Mucosa of descending colon (tissue), 3 donors: ENCODE measurements around the gene ZSWIM6. TPM values are rescaled to one million over a fixed set of nuclear protein-coding genes. Genes with fewer than 3 reads are reported as not detected.

Experiments used
- ATAC-seq: fragments of 200-7000 bp; cut with Tn5 transposase; one replicate; pipeline ENCODE4 v1.9.1; 2020; ENCODE audit warnings: mild to moderate bottlenecking, moderate library complexity
- DNase-seq, 3 donors: peaks; one replicate each; pipeline ENCODE4 v3.0.0-alpha.2; 2020
- H3K36me3 ChIP-seq: fragments of 200-600 bp; one replicate; pipeline ENCODE4 v1.8.0; 2021; ENCODE audit warnings: low read depth, mild to moderate bottlenecking
- H3K4me1 ChIP-seq: fragments of 200-600 bp; one replicate; pipeline ENCODE4 v1.8.0; 2021; ENCODE audit warnings: low read depth, mild to moderate bottlenecking
- H3K4me3 ChIP-seq: fragments of 200-600 bp; one replicate; pipeline ENCODE4 v1.8.0; 2021; ENCODE audit warnings: mild to moderate bottlenecking
- H3K9me3 ChIP-seq: fragments of 200-600 bp; one replicate; pipeline ENCODE4 v1.8.0; 2021; ENCODE audit warnings: mild to moderate bottlenecking
- CTCF ChIP-seq: fragments of 200-600 bp; IDR thresholded peaks from one replicate; pipeline ENCODE4 v1.8.0; 2022; ENCODE audit warnings: antibody characterized with exemption, mild to moderate bottlenecking
- intact Hi-C, 2 donors: fragments of 100-400 bp; cut with DNase I in 1 of 2; cut with micrococcal nuclease in 1 of 2; formaldehyde crosslinking; loops; one replicate each; pipeline versions ENCODE4 v1.11.0 to v1.11.1; 2022; cut with DNase I, micrococcal nuclease
- total RNA-seq, 3 donors: library from RNA; stranded (reverse); fragmentation: NEBNext Ultra II Directional in 2 of 3; extraction: Animal tissue kit (Norgen Biotek cat#: 25700) in 2 of 3; gene quantifications; one replicate each; pipeline versions ENCODE4 v1.2.1 to v1.2.4, GENCODE V29; 2021 to 2023
- donor health status: DM: no; HTN: no; CAD: no; lungs with moderate emphysema.
- donor health status: DM: no; HTN: no; CAD: no.
- donor health status: DM: no; HTN: yes; CAD: no.

The ZSWIM6 gene
- total RNA-seq, 3 donors from 2014 or later, result 26.2 to 39.4 (median 27.8) TPM

GRCh38 chr5:61588216-61588615 lies 256.2 kb downstream of the ZSWIM6 start:
- no peak for ATAC-seq
- no peak overlapping the region for H3K4me3 ChIP-seq

GRCh38 chr5:61589946-61590345 lies 257.9 kb downstream of the ZSWIM6 start:
- no peaks in the 10 kb centered on the region for H3K4me1 ChIP-seq
- intact Hi-C loops, result no loop called here
- H3K9me3 ChIP-seq, result no peaks in the 10 kb centered on the region
- DNase-seq, result no peak
- no peak for TF ChIP-seq CTCF
- H3K36me3 ChIP-seq, result no peaks in the 10 kb centered on the region
- ATAC-seq, result no peak
- no peak overlapping the region for H3K4me3 ChIP-seq

More at GRCh38 chr5:61588216-61588615, 256.2 kb downstream of the ZSWIM6 start:
- Histone ChIP-seq H3K36me3 (no peaks in the 10 kb centered on the region), H3K9me3 (no peaks in the 10 kb centered on the region), H3K4me1 (no peaks in the 10 kb centered on the region)
- no peak for TF ChIP-seq CTCF
- DNase-seq, result no peak
- intact Hi-C loops, result no loop called here

GRCh38 chr5:61590473-61590872 lies 258.4 kb downstream of the ZSWIM6 start:
- TF ChIP-seq CTCF, result no peak
- intact Hi-C loops, result no loop called here
- no peak for DNase-seq
- Histone ChIP-seq H3K4me1 (no peaks in the 10 kb centered on the region), H3K36me3 (no peaks in the 10 kb centered on the region), H3K4me3 (no peak overlapping the region), H3K9me3 (no peaks in the 10 kb centered on the region)
- no peak for ATAC-seq

GRCh38 chr5:61591859-61592258 lies 259.8 kb downstream of the ZSWIM6 start:
- no peak for TF ChIP-seq CTCF
- intact Hi-C loops, result no loop called here
- no peak for ATAC-seq

GRCh38 chr5:61595426-61595825 lies 263.4 kb downstream of the ZSWIM6 start:
- H3K4me3 ChIP-seq, result no peak overlapping the region
- H3K36me3 ChIP-seq, result no peaks in the 10 kb centered on the region
- ATAC-seq (no peak), DNase-seq (no peak)
- intact Hi-C loops, result loop anchor here in 1 of 2 donors (5.0 kb wide), 1 partner anchor 503 kb away; no protein-coding TSS in a partner anchor
- no peak for TF ChIP-seq CTCF
- no peaks in the 10 kb centered on the region for H3K9me3 ChIP-seq
- no peaks in the 10 kb centered on the region for H3K4me1 ChIP-seq

More at GRCh38 chr5:61591859-61592258, 259.8 kb downstream of the ZSWIM6 start:
- Histone ChIP-seq H3K4me1 (no peaks in the 10 kb centered on the region), H3K36me3 (no peaks in the 10 kb centered on the region), H3K4me3 (no peak overlapping the region), H3K9me3 (no peaks in the 10 kb centered on the region)
- no peak for DNase-seq

Other genes starting within 250 kb of the ZSWIM6 start
- 100 to 1,000 TPM in 1 of 3 donors, 10 to 100 TPM in 2; 63.5 to 104 (median 79.2) TPM for gene SMIM15, start 169.8 kb upstream of the ZSWIM6 start, total RNA-seq